Thoracic aorta (tissue), 2 donors: ENCODE measurements around the gene DIP2C. TPM values are rescaled to one million over a fixed set of nuclear protein-coding genes. Genes with fewer than 3 reads are reported as not detected.
A peak's percentile ranks its signal among the peaks of the same experiment; 100 is the strongest.

ENCODE experiments used
- ATAC-seq: fragments of 150-250 bp; one replicate; pipeline ENCODE4 v1.8.0; 2017; ENCODE audit warnings: low read depth; ENCODE audit not compliant: insufficient number of reproducible peaks, low FRiP score
- DNase-seq: peaks from one replicate; pipeline ENCODE4 v3.0.0-alpha.2; 2020; ENCODE audit warnings: low spot score
- H3K27ac ChIP-seq, 2 donors: fragments of 200-600 bp; sonication (generic); 1 replicate in 1 of 2; 2 replicates in 1 of 2; pipeline ENCODE4 v1.5.1; 2016; ENCODE audit warnings: mild to moderate bottlenecking in 2 of 2, moderate library complexity in 2 of 2
- H3K27me3 ChIP-seq: fragments of 200-600 bp; sonication (generic); replicated peaks from 2 replicates; pipeline ENCODE4 v1.6.0; 2016; ENCODE audit warnings: mild to moderate bottlenecking; ENCODE audit not compliant: insufficient read depth
- H3K36me3 ChIP-seq: fragments of 200-600 bp; sonication (generic); one replicate; pipeline ENCODE4 v1.5.1; 2016
- H3K4me1 ChIP-seq, 2 donors: fragments of 200-600 bp; sonication (generic); 1 replicate in 1 of 2; 2 replicates in 1 of 2; pipeline versions ENCODE4 v1.5.1 to v1.6.0; 2016; ENCODE audit warnings: low read depth in 2 of 2, mild to moderate bottlenecking in 1 of 2; ENCODE audit not compliant: control insufficient read depth in 1 of 2
- H3K4me3 ChIP-seq: fragments of 200-600 bp; sonication (generic); 2 replicates; pipeline ENCODE4 v1.5.1; 2016; ENCODE audit warnings: mild to moderate bottlenecking
- H3K9me3 ChIP-seq: fragments of 200-600 bp; sonication (generic); 2 replicates; pipeline ENCODE4 v1.5.1; 2016
- CTCF ChIP-seq: fragments of 200-600 bp; sonication (generic); IDR thresholded peaks from one replicate; pipeline ENCODE4 v1.5.1; 2019; ENCODE audit warnings: antibody characterized with exemption
- total RNA-seq, 2 donors: library from RNA; depleted of rRNA; stranded (reverse); fragments of >200 nt; gene quantifications; one replicate each; pipeline versions ENCODE4 v1.1.0 to v1.2.3, GENCODE V29; 2016

Gene DIP2C
- total RNA-seq, 2 donors from 2014 or later, result 36.8 to 44.0 TPM

- no peak for TF ChIP-seq CTCF
- H3K27me3 ChIP-seq, result no peaks in the 10 kb centered on the region
- DNase-seq, result no peak
- peaks cover 0 to 27% of the 10 kb centered on the region in 2 donors for H3K4me1 ChIP-seq
- H3K36me3 ChIP-seq, result peaks cover 10% of the 10 kb centered on the region
- no peak overlapping the region for H3K4me3 ChIP-seq
- no peaks in the 10 kb centered on the region for H3K9me3 ChIP-seq
- no peak for ATAC-seq
- H3K27ac ChIP-seq, result no peak overlapping the region
Measured at GRCh38 chr10:389261-389790, 300.1 kb downstream of the DIP2C start.

- peaks cover 0 to 27% of the 10 kb centered on the region in 2 donors for H3K4me1 ChIP-seq
- ATAC-seq (no peak), DNase-seq (no peak)
- TF ChIP-seq CTCF, result no peak
- H3K27ac ChIP-seq, result no peak overlapping the region
- H3K36me3 ChIP-seq, result peaks cover 10% of the 10 kb centered on the region
- no peaks in the 10 kb centered on the region for H3K27me3 ChIP-seq
- H3K9me3 ChIP-seq, result no peaks in the 10 kb centered on the region
- no peak overlapping the region for H3K4me3 ChIP-seq
Measured at GRCh38 chr10:388661-389045, 300.8 kb downstream of the DIP2C start.

GRCh38 chr10:387909-388660 lies 301.4 kb downstream of the DIP2C start:
- H3K4me3 ChIP-seq, result no peak overlapping the region
- no peak overlapping the region for H3K27ac ChIP-seq
- ATAC-seq (no peak), DNase-seq (no peak)
- no peaks in the 10 kb centered on the region for H3K9me3 ChIP-seq
- H3K4me1 ChIP-seq, result peaks cover 0 to 27% of the 10 kb centered on the region in 2 donors
- H3K36me3 ChIP-seq, result peaks cover 10% of the 10 kb centered on the region
- TF ChIP-seq CTCF, result no peak
- no peaks in the 10 kb centered on the region for H3K27me3 ChIP-seq

DNA sequence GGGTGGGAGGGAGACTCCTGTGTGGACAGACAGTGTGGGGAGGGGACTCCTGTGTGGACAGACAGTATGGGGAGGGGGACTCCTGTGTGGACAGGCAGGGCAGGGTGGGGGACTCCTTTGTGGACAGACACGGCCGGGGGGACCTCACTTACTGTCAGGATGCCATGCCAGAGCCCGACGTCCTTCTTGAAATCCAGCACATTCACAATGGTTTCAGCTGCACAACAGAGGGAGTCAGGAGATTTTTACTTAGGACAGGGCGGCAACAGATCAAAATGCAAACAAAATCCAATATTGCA lies 301.9 kb downstream of the DIP2C start:
- H3K27ac ChIP-seq, result no peak overlapping the region
- H3K4me3 ChIP-seq, result no peak overlapping the region
- H3K36me3 ChIP-seq, result peaks cover 10% of the 10 kb centered on the region
- no peak for TF ChIP-seq CTCF
- H3K4me1 ChIP-seq, result peaks cover 0 to 27% of the 10 kb centered on the region in 2 donors
- no peaks in the 10 kb centered on the region for H3K27me3 ChIP-seq
- no peaks in the 10 kb centered on the region for H3K9me3 ChIP-seq
- DNase-seq (no peak), ATAC-seq (no peak)

DNA sequence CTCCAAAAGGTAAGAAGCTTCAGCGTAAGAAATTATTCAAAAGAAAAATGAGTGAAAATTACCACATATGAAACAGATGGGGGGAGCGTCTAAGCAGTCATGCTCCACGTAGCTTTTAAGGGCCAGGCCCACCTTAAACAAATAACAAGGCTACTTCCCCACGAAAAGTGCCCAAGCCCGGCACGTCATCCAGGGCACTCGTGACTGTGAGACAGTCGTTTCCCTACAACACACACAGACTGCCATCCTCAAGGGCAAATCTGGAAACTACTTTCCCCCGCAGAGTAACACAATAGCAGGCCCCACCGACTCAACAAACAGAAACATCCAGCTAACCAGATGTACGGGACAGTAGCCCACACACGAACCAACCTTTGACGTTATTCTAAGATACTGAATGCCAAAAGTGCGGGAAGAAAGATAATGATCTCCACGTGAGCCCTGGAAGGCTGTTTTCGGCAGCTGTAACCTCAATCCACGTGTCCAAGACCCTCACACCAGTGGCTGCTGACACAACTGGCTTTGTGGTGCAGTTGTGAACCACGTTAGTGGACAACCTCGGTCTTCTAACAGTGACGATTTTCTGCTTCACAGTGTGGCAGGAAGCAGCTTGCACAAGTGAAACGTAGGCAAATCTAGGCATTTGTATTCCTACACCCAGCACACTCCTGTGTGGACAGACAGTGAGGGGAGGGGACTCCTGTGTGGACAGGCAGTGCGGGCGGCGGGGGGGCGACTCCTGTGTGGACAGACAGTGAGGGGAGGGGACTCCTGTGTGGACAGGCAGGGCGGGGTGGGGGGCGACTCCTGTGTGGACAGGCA lies 302.5 kb downstream of the DIP2C start:
- TF ChIP-seq CTCF, result no peak
- Histone ChIP-seq H3K4me1 (peaks cover 0 to 24% of the 10 kb centered on the region in 2 donors), H3K9me3 (no peaks in the 10 kb centered on the region), H3K27me3 (no peaks in the 10 kb centered on the region), H3K27ac (no peak overlapping the region), H3K36me3 (peaks cover 10% of the 10 kb centered on the region), H3K4me3 (peak overlapping the region; percentile 1)
- ATAC-seq, result no peak
- no peak for DNase-seq
